Heart left ventricle (tissue), 16 donors: ENCODE measurements around the gene ZNF79. TPM values are rescaled to one million over a fixed set of nuclear protein-coding genes. Genes with fewer than 3 reads are reported as not detected.
A peak's percentile ranks its signal among the peaks of the same experiment; 100 is the strongest.

Experiments
- ATAC-seq, 4 donors: fragments of 200-7000 bp; cut with Tn5 transposase; one replicate each; pipeline ENCODE4 v1.9.1; 2020 to 2022; ENCODE audit warnings: moderate library complexity in 4 of 4, mild to moderate bottlenecking in 3 of 4, moderate number of reproducible peaks in 1 of 4
- DNase-seq, 5 donors: peaks; one replicate each; pipeline ENCODE4 v3.0.0-alpha.2; 2020
- H3K27ac ChIP-seq, 12 donors: fragments of 200-600 bp; sonication (generic) in 4 of 12; one replicate each; pipeline versions ENCODE4 v1.5.0 to v1.8.0; 2016 to 2022; ENCODE audit warnings: mild to moderate bottlenecking in 2 of 12
- H3K27me3 ChIP-seq, 9 donors: fragments of 200-600 bp; sonication (generic) in 2 of 9; one replicate each; pipeline versions ENCODE4 v1.5.1 to v1.8.0; 2016 to 2022; ENCODE audit warnings: mild to moderate bottlenecking in 3 of 9
- H3K36me3 ChIP-seq, 9 donors: fragments of 200-600 bp; sonication (generic) in 2 of 9; one replicate each; pipeline versions ENCODE4 v1.5.0 to v1.8.0; 2018 to 2022; ENCODE audit warnings: mild to moderate bottlenecking in 2 of 9
- H3K4me1 ChIP-seq, 12 donors: fragments of 200-600 bp; sonication (generic) in 4 of 12; one replicate each; pipeline versions ENCODE4 v1.5.0 to v1.8.0; 2016 to 2022; ENCODE audit warnings: mild to moderate bottlenecking in 3 of 12
- H3K4me3 ChIP-seq, 12 donors: fragments of 200-600 bp; sonication (generic) in 4 of 12; one replicate each; pipeline versions ENCODE4 v1.5.0 to v1.8.0; 2017 to 2022; ENCODE audit warnings: mild to moderate bottlenecking in 9 of 12, moderate library complexity in 4 of 12
- H3K9me3 ChIP-seq, 12 donors: fragments of 200-600 bp; sonication (generic) in 4 of 12; one replicate each; pipeline versions ENCODE4 v1.5.0 to v1.8.0; 2016 to 2022; ENCODE audit warnings: mild to moderate bottlenecking in 1 of 12
- CTCF ChIP-seq, 12 donors: fragments of 200-600 bp; sonication (generic) in 4 of 12; IDR thresholded peaks; one replicate each; pipeline versions ENCODE4 v1.5.0 to v1.8.0; 2018 to 2022; ENCODE audit warnings: antibody characterized with exemption in 12 of 12, mild to moderate bottlenecking in 5 of 12
- POLR2A ChIP-seq, 2 donors: fragments of 450-650 bp; IDR thresholded peaks; one replicate each; pipeline ENCODE4 v1.6.1; 2017; ENCODE audit warnings: antibody characterized with exemption in 2 of 2, mild to moderate bottlenecking in 2 of 2, moderate library complexity in 2 of 2
- WGBS, 4 donors: extraction: QIAGEN DNeasy Blood & Tissue Kit in 2 of 4; methylation state at CpG; one replicate each; pipeline versions ENCODE4 v1.1.5 to v1.1.7; 2013 to 2018; 5-methylcytosine and 5-hydroxymethylcytosine counted together
- intact Hi-C, 10 donors: fragments of 100-400 bp; cut with DNase I; formaldehyde crosslinking; loops; one replicate each; pipeline versions ENCODE4 v1.11.1 to v1.14.2; 2022
- polyA plus RNA-seq, 2 donors: library from polyadenylated mRNA; stranded (reverse); fragments of 200-250 nt; gene quantifications; one replicate each; pipeline ENCODE4 v1.2.3, GENCODE V29; 2013
- total RNA-seq, 9 donors: library from RNA; depleted of rRNA in 2 of 9; stranded (reverse); fragments of >200 nt in 2 of 9; fragmentation: NEBNext Ultra II Directional in 3 of 9; extraction: Animal tissue kit (Norgen Biotek cat#: 25700) in 3 of 9; gene quantifications; one replicate each; pipeline versions ENCODE4 v1.1.0 to v1.2.4, GENCODE V29; 2016 to 2023
- donor health status: ischemic (EF 13 %, LVEDD 7.1; RV severe dilation, severe dysfunction).
- donor health status: healthy with polysubstance abuse.
- donor health status: DM: no; HTN: yes; CAD: no.
- donor health status: DM: no; HTN: no; CAD: no.
- donor health status: ischemic (EF 25% LVEDD 6.9; RV normal size, moderate dysfunction).
- donor health status: ischemic (EF 25% LVEDD 5.7; RV mildly dilated, moderate dysfunction).
- donor health status: healthy.
- donor health status: DM: yes; HTN: yes; CAD: no.
- donor health status: ischemic (EF 35%, LVEDD 5.7; RV mildly dilated, moderate dysfunction).
- donor health status: nonischemic (EF 11% LVEDD 7.7; RV severe dilation, severe dysfunction).
- donor health status: DM: yes; HTN: yes; CAD: no.
- donor health status: PGD.
- donor health status: ischemic (EF 29% LVEDD 5.4; RV normal size, mild dysfunction).
- donor health status: nonischemic (EF 23%, LVEDD 6.1; RV moderate dilation, normal function).

ZNF79 gene
- total and polyA plus RNA-seq, 11 donors, result 3.1 to 7.4 (median 5.6) TPM

GRCh38 chr9:127446713-127447415 lies 22.7 kb downstream of the ZNF79 start:
- H3K27me3 ChIP-seq, result no peaks in the 10 kb centered on the region
- peaks cover 0 to 25% (median 19%) of the 10 kb centered on the region in 12 donors for H3K4me1 ChIP-seq
- no peak overlapping the region for H3K27ac ChIP-seq
- no peak overlapping the region for H3K4me3 ChIP-seq
- intact Hi-C loops, result no loop called here
- H3K9me3 ChIP-seq, result peaks cover 0 to 8% (median 0%) of the 10 kb centered on the region in 12 donors
- 85 to 89% (median 87%) methylated on average over 6 to 7 of the region's 7 CpGs for WGBS, 4 donors
- no peak for ATAC-seq
- no peak for TF ChIP-seq CTCF (IDR thresholded peaks at IDR 0.05)
- peaks cover 0 to 81% (median 75%) of the 10 kb centered on the region in 9 donors for H3K36me3 ChIP-seq
- no peak for DNase-seq

DNA sequence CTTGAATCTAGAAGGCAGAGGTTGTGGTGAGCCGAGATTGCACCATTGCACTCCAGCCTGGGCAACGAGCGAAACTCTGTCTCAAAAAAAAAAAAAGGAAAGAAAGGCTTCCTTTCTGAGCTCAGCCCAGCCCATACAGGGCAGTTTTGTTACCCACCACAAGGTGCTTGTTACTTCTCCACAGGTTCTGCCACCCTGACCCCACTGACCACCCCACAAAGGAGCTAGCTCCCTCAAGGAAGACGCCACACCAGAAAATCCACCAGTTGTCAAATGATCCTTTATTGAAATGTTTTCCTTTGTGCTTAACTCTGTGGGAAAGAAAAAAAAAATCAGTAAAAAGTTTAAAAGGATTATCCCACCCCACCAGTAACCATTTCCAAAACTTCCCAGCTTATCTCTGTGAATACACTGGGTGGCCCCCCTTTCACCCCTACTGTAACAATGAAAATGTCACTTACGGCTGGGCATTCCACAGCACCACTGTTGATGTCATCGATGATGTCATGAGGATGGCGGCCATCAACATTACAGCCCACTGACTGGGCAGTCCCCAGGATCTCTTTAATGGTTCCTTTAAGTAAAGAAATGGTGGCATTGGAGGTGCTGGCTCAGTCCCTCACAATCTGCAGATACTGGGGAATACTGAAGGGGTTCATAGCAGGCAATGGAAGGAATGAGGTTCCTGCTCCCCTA lies 23.4 kb downstream of the ZNF79 start:
- no peak overlapping the region for H3K4me3 ChIP-seq
- H3K4me1 ChIP-seq, result peaks cover 6 to 32% (median 25%) of the 10 kb centered on the region in 12 donors
- H3K27ac ChIP-seq, result no peak overlapping the region
- ATAC-seq, result no peak
- TF ChIP-seq CTCF (IDR thresholded peaks at IDR 0.05) (no peak), POLR2A (IDR thresholded peaks at IDR 0.05) (no peak)
- no peaks in the 10 kb centered on the region for H3K27me3 ChIP-seq
- peaks cover 0 to 8% (median 0%) of the 10 kb centered on the region in 12 donors for H3K9me3 ChIP-seq
- H3K36me3 ChIP-seq, result peaks cover 0 to 74% (median 69%) of the 10 kb centered on the region in 9 donors
- WGBS, 4 donors, result 81 to 84% (median 82%) methylated on average over 7 of the region's 7 CpGs
- DNase-seq, result no peak
- intact Hi-C loops, result no loop called here

GRCh38 chr9:127448112-127448805 lies 24.1 kb downstream of the ZNF79 start:
- intact Hi-C loops, result no loop called here
- Histone ChIP-seq H3K4me3 (peak overlapping the region in 1 of 12 donors; percentile 93), H3K27me3 (no peaks in the 10 kb centered on the region), H3K27ac (peak overlapping the region in 1 of 12 donors; percentile 95), H3K36me3 (peaks cover 0 to 67% (median 62%) of the 10 kb centered on the region in 9 donors), H3K9me3 (peaks cover 0 to 8% (median 0%) of the 10 kb centered on the region in 12 donors), H3K4me1 (peaks cover 7 to 39% (median 31%) of the 10 kb centered on the region in 12 donors)
- WGBS, 4 donors, result 89 to 92% (median 91%) methylated on average over 8 of the region's 8 CpGs
- no peak for ATAC-seq
- DNase-seq, result no peak
- TF ChIP-seq POLR2A (IDR thresholded peaks at IDR 0.05) (no peak), CTCF (IDR thresholded peaks at IDR 0.05) (no peak)
